GM06990 (cell line): ENCODE measurements around the gene AGFG2.

ENCODE experiments used
- DNase-seq: peaks from one replicate; pipeline ENCODE4 v3.0.0-alpha.2; 2011; ENCODE audit not compliant: insufficient read length; ENCODE audit errors: extremely low read depth
- H3K27me3 ChIP-seq: replicated peaks from 2 replicates; pipeline ENCODE4 v1.6.0; 2011; ENCODE audit warnings: low read length; ENCODE audit not compliant: control insufficient read depth, insufficient read depth
- H3K36me3 ChIP-seq: 2 replicates; pipeline ENCODE4 v1.5.1; 2011; ENCODE audit warnings: low read length; ENCODE audit not compliant: control insufficient read depth, insufficient read depth
- H3K4me3 ChIP-seq: replicated peaks from 2 replicates; pipeline ENCODE4 v1.5.1; 2011; ENCODE audit warnings: low read depth, mild to moderate bottlenecking, control low read depth, low read length
- TF ChIP-seq, protein P1 (sequence below): IDR thresholded peaks from 2 replicates; pipeline ENCODE4 v1.5.1; 2011; ENCODE audit warnings: low read length, control low read depth, mild to moderate bottlenecking, inconsistent platforms; ENCODE audit not compliant: insufficient read depth, poor library complexity, severe bottlenecking

AGFG2 gene

DNA sequence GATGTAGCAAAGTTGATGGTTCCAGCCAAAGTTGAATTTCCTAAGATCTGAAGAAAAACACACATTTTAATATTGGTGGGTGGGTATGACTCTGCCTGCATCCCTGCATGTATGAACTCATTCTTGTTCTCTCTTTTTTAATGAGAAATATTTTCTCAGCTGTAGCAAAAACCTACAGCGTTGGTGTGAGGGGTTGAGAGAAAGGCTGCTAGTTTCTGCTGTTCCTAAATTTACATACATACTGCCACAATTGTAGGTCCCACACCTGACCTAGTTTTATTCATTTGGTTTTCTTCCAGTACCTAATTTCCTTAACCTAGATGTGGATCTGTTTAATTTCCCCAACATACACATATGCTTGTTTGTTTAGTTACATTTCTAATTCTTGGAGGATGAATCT, 4.6 kb downstream of the AGFG2 start:
- Histone ChIP-seq H3K4me3 (peak overlapping the region; percentile 40), H3K36me3 (no peaks in the 10 kb centered on the region), H3K27me3 (no peaks in the 10 kb centered on the region)
- no peak for DNase-seq
- TF ChIP-seq, protein P1, sequence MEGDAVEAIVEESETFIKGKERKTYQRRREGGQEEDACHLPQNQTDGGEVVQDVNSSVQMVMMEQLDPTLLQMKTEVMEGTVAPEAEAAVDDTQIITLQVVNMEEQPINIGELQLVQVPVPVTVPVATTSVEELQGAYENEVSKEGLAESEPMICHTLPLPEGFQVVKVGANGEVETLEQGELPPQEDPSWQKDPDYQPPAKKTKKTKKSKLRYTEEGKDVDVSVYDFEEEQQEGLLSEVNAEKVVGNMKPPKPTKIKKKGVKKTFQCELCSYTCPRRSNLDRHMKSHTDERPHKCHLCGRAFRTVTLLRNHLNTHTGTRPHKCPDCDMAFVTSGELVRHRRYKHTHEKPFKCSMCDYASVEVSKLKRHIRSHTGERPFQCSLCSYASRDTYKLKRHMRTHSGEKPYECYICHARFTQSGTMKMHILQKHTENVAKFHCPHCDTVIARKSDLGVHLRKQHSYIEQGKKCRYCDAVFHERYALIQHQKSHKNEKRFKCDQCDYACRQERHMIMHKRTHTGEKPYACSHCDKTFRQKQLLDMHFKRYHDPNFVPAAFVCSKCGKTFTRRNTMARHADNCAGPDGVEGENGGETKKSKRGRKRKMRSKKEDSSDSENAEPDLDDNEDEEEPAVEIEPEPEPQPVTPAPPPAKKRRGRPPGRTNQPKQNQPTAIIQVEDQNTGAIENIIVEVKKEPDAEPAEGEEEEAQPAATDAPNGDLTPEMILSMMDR, result no peak

DNA sequence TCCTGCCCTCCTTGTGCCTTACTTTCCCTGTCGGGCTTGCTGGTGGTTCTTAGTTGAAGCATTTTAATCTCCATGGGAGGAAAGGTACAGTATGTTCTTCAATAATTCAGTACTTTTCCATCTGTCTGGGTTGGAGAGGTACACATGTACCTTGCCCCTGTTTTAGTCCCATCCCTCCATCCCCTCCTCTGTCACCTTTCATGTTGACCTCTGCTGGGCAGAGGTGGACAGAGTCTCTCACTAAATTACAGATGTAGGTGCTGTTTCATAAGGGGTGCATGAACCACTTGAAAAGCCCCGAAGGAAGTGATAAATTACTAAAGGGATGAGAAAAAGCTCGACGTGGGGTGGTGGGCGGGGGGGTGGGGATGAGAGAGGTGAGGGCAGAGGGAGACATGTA, 5.4 kb downstream of the AGFG2 start:
- Histone ChIP-seq H3K4me3 (peak overlapping the region; percentile 34; the same call in 1 of the 2 replicates), H3K36me3 (peaks cover 3% of the 10 kb centered on the region), H3K27me3 (no peaks in the 10 kb centered on the region)
- TF ChIP-seq, protein P1, result no peak
- DNase-seq, result no peak

DNA sequence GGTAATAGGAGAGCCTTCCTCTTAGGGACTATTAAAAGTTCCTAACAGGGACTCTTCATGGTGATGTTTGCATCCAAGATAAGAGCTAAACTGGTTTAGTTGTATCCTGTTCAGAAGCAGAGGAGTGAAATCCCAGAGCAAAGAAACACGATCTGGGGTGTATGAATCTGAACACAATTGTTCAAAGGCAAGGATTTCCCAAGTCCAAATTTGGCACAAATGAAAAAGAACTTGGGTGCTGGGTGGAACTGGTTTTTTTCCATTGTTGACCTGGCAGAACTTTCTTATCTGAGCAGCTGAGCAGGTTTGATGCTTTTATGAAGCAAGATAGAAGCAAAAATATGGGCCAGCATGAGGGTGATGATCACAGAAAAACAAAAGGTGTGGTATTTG, 6.0 kb downstream of the AGFG2 start:
- no peaks in the 10 kb centered on the region for H3K27me3 ChIP-seq
- peaks cover 3% of the 10 kb centered on the region for H3K36me3 ChIP-seq
- peak overlapping the region; percentile 38 for H3K4me3 ChIP-seq
- TF ChIP-seq, protein P1, result no peak
- no peak for DNase-seq

DNA sequence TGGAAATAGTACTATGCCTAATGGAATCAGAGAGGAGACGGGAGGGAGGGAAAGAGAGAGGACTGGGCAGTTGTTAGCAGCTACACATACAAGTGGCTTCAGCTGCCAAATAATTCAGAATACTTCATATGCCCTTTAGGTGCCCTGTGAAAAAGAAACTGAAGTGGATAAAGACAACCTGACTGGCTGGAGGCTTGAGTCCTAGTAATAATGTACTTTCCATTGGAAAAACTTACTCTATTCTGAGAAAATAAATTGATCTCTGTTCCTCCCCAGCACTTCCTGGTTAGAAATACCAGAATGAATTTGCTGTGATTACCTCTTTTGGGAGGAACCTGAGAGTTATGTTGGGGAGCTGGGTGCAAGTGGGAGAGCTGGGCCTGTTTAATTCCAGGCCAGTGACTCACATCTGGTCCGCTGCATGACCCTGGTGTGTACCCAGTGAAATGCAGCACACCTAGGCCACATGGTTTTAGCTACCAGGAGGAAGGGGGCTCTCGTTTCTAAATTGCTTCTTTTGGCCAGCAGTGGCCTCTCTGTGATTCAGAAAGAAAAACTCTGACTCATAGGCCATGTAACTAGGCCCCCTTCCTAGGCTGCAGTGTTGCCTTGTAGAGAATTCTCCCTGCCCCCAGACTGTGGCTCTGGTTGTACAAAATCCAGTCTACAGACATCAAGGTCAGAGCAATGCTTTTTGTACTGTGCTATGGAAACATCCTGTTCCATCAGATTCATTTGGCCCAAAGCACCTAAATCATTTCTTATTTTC, 6.5 kb downstream of the AGFG2 start:
- DNase-seq, result peak; percentile 72

DNA sequence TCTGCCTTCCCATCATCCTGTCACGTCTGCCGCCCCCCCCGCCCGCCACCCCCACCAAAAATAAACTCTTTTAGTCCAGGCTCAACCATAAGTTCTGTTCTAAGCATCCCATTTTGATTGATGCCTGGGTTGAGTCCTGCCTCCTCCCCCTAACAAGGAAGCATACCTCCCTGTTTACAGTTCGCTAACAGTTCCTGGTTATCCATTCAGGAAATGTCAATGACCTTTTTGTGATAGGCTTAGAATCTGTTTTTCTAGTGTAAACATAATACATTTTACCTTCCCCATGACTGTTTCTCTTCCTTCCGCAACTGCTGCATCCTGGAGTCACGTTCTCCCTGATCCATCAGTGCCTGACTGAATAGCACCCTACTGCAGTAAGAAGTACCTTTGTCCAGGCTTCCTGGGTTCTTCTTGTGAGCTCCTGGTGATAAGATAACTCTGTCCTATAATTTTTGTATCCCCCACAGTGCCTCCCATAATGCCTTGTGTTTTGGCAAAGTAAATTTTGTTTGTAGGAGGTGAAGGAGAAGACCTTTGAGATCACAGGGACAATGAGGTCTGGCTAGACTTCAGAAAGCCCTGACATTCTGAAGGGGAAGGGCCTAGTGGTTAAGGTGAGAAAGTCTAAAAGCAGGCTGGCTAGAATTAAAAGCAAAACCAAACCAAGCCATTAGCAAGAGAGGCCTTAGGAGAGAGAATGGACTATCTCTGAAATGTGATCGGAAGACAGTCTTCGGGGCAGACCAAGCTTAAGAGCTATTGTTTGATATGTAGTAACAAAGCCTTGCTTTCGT, 7.3 kb downstream of the AGFG2 start:
- Histone ChIP-seq H3K36me3 (peaks cover 3% of the 10 kb centered on the region), H3K27me3 (no peaks in the 10 kb centered on the region), H3K4me3 (peak overlapping the region; percentile 47)
- TF ChIP-seq, protein P1, result no peak
- DNase-seq, result peak; percentile 43

More for the DNA sequence above, 6.5 kb downstream of the AGFG2 start:
- H3K27me3 ChIP-seq, result no peaks in the 10 kb centered on the region
- H3K4me3 ChIP-seq, result peak overlapping the region; percentile 47
- TF ChIP-seq, protein P1, result no peak
- H3K36me3 ChIP-seq, result peaks cover 3% of the 10 kb centered on the region
